ENCODE results near the gene WDFY3.

GRCh38 chr4:84740057-84740456 lies 226.4 kb downstream of the WDFY3 start:
- no peak for TF ChIP-seq RAD21 (IDR thresholded peaks at IDR 0.05; ENCODE audit: low read depth)
- no peak for TF ChIP-seq EP300 (IDR thresholded peaks at IDR 0.05; ENCODE audit: borderline replicate concordance)
- TF ChIP-seq MAX (IDR thresholded peaks at IDR 0.05) = no peak
- TF ChIP-seq EGR1 (IDR thresholded peaks at IDR 0.05) = no peak
- TF ChIP-seq CEBPB (IDR thresholded peaks at IDR 0.05) = no peak
- TF ChIP-seq USF1 (IDR thresholded peaks at IDR 0.05) = no peak
